Activated gamma-delta T cell (primary cell): Measurements from ENCODE around the gene BICDL1.

Experiments
- DNase-seq: peaks from one replicate; lab custom pipeline; 2025; lab: John Stamatoyannopoulos, UW

BICDL1 gene

GRCh38 chr12:120125792-120126634 is 137.0 kb downstream of the BICDL1 start:
- DNase-seq = no peak

GRCh38 chr12:120126635-120127005 is 137.6 kb downstream of the BICDL1 start:
- DNase-seq = no peak

GRCh38 chr12:120130011-120130410 is 141.0 kb downstream of the BICDL1 start:
- DNase-seq = no peak

GRCh38 chr12:120131116-120131515 is 142.1 kb downstream of the BICDL1 start:
- no peak for DNase-seq

- DNase-seq = no peak
These were observed 143.2 kb downstream of the BICDL1 start for GRCh38 chr12:120132054-120132836.

- no peak for DNase-seq
These were observed 143.9 kb downstream of the BICDL1 start for GRCh38 chr12:120132863-120133385.

GRCh38 chr12:120134307-120134980 is 145.4 kb downstream of the BICDL1 start:
- no peak for DNase-seq

GRCh38 chr12:120136093-120136770 is 147.2 kb downstream of the BICDL1 start:
- no peak for DNase-seq

GRCh38 chr12:120137833-120138232 is 148.8 kb downstream of the BICDL1 start:
- no peak for DNase-seq

GRCh38 chr12:120138366-120138765 is 149.3 kb downstream of the BICDL1 start:
- DNase-seq = no peak

- DNase-seq = no peak
These were observed 150.9 kb downstream of the BICDL1 start for GRCh38 chr12:120139958-120140357.

GRCh38 chr12:120140603-120141002 is 151.6 kb downstream of the BICDL1 start:
- DNase-seq = no peak

GRCh38 chr12:120141336-120141735 is 152.3 kb downstream of the BICDL1 start:
- DNase-seq = no peak

- DNase-seq = no peak
These were observed 153.3 kb downstream of the BICDL1 start for GRCh38 chr12:120142231-120142877.
